Measurements from ENCODE around the gene RBBP5.

GRCh38 chr1:205076245-205076761 lies 45.5 kb downstream of the RBBP5 start:
- TF ChIP-seq STAT1 (IDR thresholded peaks at IDR 0.05; ENCODE audit: unreplicated experiment): no peak
- TF ChIP-seq EZH2 (IDR thresholded peaks at IDR 0.05; ENCODE audit: low read depth, unreplicated experiment): no peak
- TF ChIP-seq CTCF (conservative IDR thresholded peaks at IDR 0.05; ENCODE audit: low read depth in 2 of 2): no peak
- no peak for TF ChIP-seq POLR2AphosphoS5 (IDR thresholded peaks at IDR 0.05; ENCODE audit: low read depth)
- TF ChIP-seq EZH2phosphoT487 (IDR thresholded peaks at IDR 0.05; ENCODE audit: unreplicated experiment): no peak
- no peak for TF ChIP-seq REST (IDR thresholded peaks at IDR 0.05; ENCODE audit: unreplicated experiment)
